Activated B cell treated with CpG ODN at 0.5 μM for 24 hours (primary cell): Measurements from ENCODE around the gene ZNF385C. TPM values are rescaled to one million over a fixed set of nuclear protein-coding genes. Genes with fewer than 3 reads are reported as not detected.

Source experiments
- ATAC-seq: fragments of 200-7000 bp; cut with Tn5 transposase; one replicate; pipeline ENCODE4 v1.10.0; 2021; ENCODE audit warnings: low read depth, mild to moderate bottlenecking, moderate library complexity
- CTCF ChIA-PET: fragments of 350-600 bp; sonication (Branson Sonifier 250); formaldehyde crosslinking; loops from one replicate; lab custom pipeline; 2021; ENCODE audit warnings: antibody characterized with exemption; lab: Charles Lee
- POLR2A ChIA-PET: fragments of 350-600 bp; sonication (Branson Sonifier 250); formaldehyde crosslinking; loops from one replicate; lab custom pipeline; 2021; ENCODE audit warnings: antibody characterized with exemption; lab: Charles Lee
- DNase-seq: peaks from one replicate; pipeline ENCODE4 v3.0.0; 2022
- H3K27ac Mint-ChIP-seq: one replicate; pipeline ENCODE4 v1.8.0; 2020; ENCODE audit warnings: mixed read lengths
- H3K27me3 Mint-ChIP-seq: one replicate; pipeline ENCODE4 v1.8.0; 2021; ENCODE audit warnings: mixed read lengths
- H3K36me3 Mint-ChIP-seq: one replicate; pipeline ENCODE4 v1.8.0; 2021; ENCODE audit warnings: low read depth, mixed read lengths
- H3K4me1 Mint-ChIP-seq: one replicate; pipeline ENCODE4 v1.8.0; 2021; ENCODE audit warnings: mixed read lengths
- H3K4me3 Mint-ChIP-seq: one replicate; pipeline ENCODE4 v1.8.0; 2020; ENCODE audit warnings: mild to moderate bottlenecking, mixed read lengths
- H3K9me3 Mint-ChIP-seq: one replicate; pipeline ENCODE4 v1.8.0; 2020; ENCODE audit warnings: mixed read lengths
- intact Hi-C: fragments of 100-400 bp; cut with micrococcal nuclease; formaldehyde crosslinking; loops from one replicate; pipeline ENCODE4 v1.15.1; 2024
- total RNA-seq: library from RNA; stranded (reverse); gene quantifications from 2 replicates; pipeline ENCODE4 v1.2.3, GENCODE V29; 2022
- TF ChIP-seq, protein P1 (sequence below): fragments of 200-600 bp; IDR thresholded peaks from one replicate; pipeline ENCODE4 v1.8.0; 2022; ENCODE audit warnings: antibody characterized with exemption, mild to moderate bottlenecking

The ZNF385C gene
- total RNA-seq, 1 donor from 2014 or later, result 16.7 TPM

DNA sequence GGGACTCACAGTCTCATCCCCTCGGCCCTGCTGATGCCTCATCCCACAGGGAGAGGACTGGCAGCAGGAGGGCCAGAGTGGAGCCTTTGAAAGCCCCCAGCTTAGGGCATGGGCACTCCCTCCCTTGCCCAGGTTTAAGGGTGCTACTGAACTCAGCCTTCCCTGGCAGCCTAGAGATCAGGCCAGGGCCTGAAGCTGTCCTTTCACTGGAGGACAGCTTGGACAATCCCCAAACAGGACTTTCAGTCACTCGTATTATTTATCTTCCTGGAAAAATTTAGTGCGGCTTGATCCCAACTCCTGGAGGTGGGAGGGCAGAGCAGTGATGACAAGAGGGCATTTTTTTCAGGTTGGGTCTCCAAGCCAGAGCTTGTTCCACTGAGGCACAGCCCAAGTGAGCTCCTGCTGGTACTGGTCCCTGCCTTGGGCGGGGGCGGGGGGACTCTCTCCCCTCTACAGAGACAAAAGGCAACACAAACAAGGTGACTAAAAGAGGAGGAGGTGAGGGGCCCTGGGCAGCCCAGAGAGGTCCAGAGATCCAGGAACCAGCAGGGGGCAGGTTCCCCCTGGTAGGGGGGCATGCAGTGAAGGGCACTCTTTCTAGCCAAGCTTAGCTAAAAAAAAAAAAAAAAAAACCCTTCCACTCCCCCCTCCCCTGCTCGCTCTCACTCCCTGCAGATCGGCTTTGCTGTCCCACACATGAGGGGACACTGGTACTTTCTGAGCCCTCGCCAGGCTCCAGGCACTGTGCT, 1.7 kb downstream of the ZNF385C start:
- Mint-ChIP-seq H3K4me3 (no peak overlapping the region), H3K36me3 (no peaks in the 10 kb centered on the region), H3K9me3 (no peaks in the 10 kb centered on the region), H3K27ac (no peak overlapping the region), H3K27me3 (peaks cover 9% of the 10 kb centered on the region), H3K4me1 (peaks cover 12% of the 10 kb centered on the region)
- ATAC-seq (no peak), DNase-seq (no peak)
- POLR2A ChIA-PET, result interaction anchor here (0.6 to 4.2 kb wide), 5 partner anchors 11 to 309 kb away, joined by 3 to 33 read pairs (median 5); partner anchors contain the start of gene DHX58
- CTCF ChIA-PET, result interaction anchor here (1.3 to 2.7 kb wide), 3 partner anchors 29 to 133 kb away, joined by 3 to 11 read pairs (median 4); partner anchors contain the start of gene DNAJC7
- TF ChIP-seq, protein P1, sequence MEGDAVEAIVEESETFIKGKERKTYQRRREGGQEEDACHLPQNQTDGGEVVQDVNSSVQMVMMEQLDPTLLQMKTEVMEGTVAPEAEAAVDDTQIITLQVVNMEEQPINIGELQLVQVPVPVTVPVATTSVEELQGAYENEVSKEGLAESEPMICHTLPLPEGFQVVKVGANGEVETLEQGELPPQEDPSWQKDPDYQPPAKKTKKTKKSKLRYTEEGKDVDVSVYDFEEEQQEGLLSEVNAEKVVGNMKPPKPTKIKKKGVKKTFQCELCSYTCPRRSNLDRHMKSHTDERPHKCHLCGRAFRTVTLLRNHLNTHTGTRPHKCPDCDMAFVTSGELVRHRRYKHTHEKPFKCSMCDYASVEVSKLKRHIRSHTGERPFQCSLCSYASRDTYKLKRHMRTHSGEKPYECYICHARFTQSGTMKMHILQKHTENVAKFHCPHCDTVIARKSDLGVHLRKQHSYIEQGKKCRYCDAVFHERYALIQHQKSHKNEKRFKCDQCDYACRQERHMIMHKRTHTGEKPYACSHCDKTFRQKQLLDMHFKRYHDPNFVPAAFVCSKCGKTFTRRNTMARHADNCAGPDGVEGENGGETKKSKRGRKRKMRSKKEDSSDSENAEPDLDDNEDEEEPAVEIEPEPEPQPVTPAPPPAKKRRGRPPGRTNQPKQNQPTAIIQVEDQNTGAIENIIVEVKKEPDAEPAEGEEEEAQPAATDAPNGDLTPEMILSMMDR, result no peak
- intact Hi-C loops, result no loop called here

DNA sequence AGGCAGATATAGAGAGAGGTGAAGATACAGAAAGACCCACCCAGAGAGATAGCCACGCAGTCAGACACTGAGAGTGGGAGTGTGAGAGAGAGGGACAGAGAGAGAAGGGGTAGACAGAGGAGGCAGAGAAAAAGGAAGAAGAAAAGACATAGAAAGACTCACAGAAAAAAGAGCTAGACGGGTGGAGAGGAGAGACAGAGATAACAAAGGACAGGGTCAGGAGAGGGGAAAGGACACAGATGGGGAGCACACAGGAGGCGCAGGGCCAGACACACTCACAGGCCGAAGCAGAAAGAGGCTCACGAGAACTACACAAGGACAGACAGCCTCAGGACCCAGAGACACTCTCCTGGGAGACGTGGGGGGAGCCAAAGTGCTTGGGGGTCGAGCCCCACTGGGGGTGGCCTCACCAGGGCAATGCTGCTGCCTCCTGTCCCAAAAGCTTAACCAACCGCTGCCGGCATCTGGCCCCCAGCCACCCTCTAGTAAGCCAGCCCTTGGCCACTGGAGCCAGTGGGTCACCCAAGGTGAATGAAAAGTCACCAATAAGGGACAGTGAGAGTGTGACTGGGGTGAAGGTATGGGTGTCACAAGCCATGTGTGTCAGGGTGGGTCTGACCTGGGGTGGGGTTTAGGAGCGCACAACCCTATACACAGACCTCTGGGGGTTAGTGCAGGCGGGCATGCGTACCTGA, 3.8 kb downstream of the ZNF385C start:
- intact Hi-C loops, result no loop called here
- ChIA-PET CTCF (interaction anchor here (1.7 kb wide), 1 partner anchor 131 kb away, joined by 3 read pairs; no protein-coding TSS in a partner anchor), POLR2A (no interaction called here)
- peaks cover 12% of the 10 kb centered on the region for H3K27me3 Mint-ChIP-seq
- no peak overlapping the region for H3K27ac Mint-ChIP-seq
- H3K4me1 Mint-ChIP-seq, result peaks cover 12% of the 10 kb centered on the region
- H3K36me3 Mint-ChIP-seq, result no peaks in the 10 kb centered on the region
- no peak overlapping the region for H3K4me3 Mint-ChIP-seq
- no peaks in the 10 kb centered on the region for H3K9me3 Mint-ChIP-seq
- DNase-seq (no peak), ATAC-seq (no peak)
- TF ChIP-seq, protein P1, result no peak

DNA sequence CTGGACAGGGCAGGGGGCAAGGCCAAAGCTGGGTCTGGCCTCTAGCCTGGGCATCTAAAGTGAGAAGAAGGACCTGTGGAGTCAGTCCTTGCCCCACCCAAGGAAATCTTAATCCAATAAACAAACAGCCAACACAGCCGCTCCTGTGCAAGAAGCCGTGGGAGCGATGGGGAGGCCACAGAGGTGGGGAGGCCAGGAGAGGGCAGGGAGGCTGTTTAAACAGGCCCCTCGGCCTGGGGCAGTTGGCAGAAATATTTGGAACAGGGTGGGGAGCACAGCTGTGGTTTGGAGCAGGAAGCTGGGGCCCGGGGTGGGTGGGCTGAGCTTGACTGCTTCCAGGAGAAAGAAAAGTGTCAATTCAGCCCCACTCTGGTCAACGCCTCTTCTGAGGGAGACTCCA, 5.3 kb downstream of the ZNF385C start:
- ChIA-PET POLR2A (no interaction called here), CTCF (no interaction called here)
- ATAC-seq, result no peak
- Mint-ChIP-seq H3K9me3 (no peaks in the 10 kb centered on the region), H3K36me3 (no peaks in the 10 kb centered on the region), H3K4me1 (peaks cover 10% of the 10 kb centered on the region), H3K27ac (no peak overlapping the region), H3K4me3 (no peak overlapping the region), H3K27me3 (peaks cover 14% of the 10 kb centered on the region)
- intact Hi-C loops, result no loop called here
- DNase-seq, result no peak
- TF ChIP-seq, protein P1, result no peak

DNA sequence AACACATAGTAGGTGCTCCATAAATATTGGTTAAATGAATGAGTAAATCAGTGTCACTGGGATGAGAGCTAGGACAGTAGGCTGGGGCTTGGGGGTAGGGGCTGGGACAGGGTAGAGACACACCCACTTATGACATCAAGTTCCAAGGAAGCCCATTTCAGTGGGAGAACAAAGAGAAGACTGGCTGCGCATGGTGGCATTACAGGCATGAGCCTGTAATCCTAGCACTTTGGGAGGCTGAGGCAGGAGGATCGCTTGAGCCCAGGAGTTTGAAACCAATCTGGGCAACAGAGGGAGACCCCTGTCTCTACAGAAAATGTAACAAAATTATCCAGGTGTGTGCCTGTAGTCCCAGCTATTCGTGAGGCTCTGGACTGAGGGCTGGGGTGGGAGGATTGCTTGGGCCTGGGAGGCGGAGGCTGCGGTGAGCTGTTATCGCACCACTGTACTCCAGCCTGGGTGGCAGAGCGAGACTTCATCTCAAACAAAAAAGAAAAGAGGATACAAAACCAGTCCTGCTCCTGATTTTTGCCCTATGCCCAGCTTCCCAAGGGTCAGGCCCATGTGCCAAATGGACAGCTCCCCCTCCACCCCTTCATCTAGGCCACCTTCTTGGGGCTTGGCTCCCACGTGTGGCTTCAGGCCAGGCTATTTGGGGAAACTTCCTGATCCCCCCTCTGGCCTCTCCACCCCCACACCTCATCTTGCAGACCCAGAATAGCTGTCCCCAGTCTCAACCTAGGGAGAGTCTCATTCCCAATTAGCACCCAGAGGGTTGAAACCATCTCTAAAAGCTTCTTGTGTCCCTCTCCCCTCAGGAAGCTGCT, 7.1 kb downstream of the ZNF385C start:
- no peak for DNase-seq

More for the DNA sequence above, 7.1 kb downstream of the ZNF385C start:
- Mint-ChIP-seq H3K27me3 (peaks cover 12% of the 10 kb centered on the region), H3K4me3 (no peak overlapping the region), H3K4me1 (no peaks in the 10 kb centered on the region), H3K9me3 (no peaks in the 10 kb centered on the region), H3K36me3 (no peaks in the 10 kb centered on the region), H3K27ac (no peak overlapping the region)
- ChIA-PET POLR2A (no interaction called here), CTCF (interaction anchor here (0.9 kb wide), 1 partner anchor 10 kb away, joined by 3 read pairs; no protein-coding TSS in a partner anchor)
- intact Hi-C loops, result no loop called here
- TF ChIP-seq, protein P1, result no peak
- no peak for ATAC-seq
